Left renal pelvis (tissue), 4 donors: ENCODE measurements around the gene ARL4A. TPM values are rescaled to one million over a fixed set of nuclear protein-coding genes. Genes with fewer than 3 reads are reported as not detected.
"Not testable (repeated sequence)": the region's sequence is repeated elsewhere in the genome, so short reads cannot be mapped to it uniquely, and the experiment has no call there.

ENCODE experiments used
- DNase-seq, 4 donors: peaks; one replicate each; pipeline ENCODE4 v3.0.0-alpha.2; 2013; ENCODE audit warnings: low read depth in 4 of 4, low spot score in 3 of 4
- polyA plus RNA-seq, 4 donors: library from polyadenylated mRNA; unstranded; fragments of 120-200 nt; gene quantifications; one replicate each; pipeline ENCODE4 v1.2.1, GENCODE V29; 2013; ENCODE audit not compliant: insufficient read length in 4 of 4

The ARL4A gene
- polyA plus RNA-seq, result 10 to 100 TPM; 23.0 to 75.0 (median 35.4) TPM

- DNase-seq, result peak; percentile 96 to 97 (median 97)
Observed at GRCh38 chr7:12686891-12687717, at the start of gene ARL4A. Gene ARL4A, plus strand, starts transcription at chr7:12687633. Its CDS starts 622 bp downstream, at chr7:12688255.

DNA sequence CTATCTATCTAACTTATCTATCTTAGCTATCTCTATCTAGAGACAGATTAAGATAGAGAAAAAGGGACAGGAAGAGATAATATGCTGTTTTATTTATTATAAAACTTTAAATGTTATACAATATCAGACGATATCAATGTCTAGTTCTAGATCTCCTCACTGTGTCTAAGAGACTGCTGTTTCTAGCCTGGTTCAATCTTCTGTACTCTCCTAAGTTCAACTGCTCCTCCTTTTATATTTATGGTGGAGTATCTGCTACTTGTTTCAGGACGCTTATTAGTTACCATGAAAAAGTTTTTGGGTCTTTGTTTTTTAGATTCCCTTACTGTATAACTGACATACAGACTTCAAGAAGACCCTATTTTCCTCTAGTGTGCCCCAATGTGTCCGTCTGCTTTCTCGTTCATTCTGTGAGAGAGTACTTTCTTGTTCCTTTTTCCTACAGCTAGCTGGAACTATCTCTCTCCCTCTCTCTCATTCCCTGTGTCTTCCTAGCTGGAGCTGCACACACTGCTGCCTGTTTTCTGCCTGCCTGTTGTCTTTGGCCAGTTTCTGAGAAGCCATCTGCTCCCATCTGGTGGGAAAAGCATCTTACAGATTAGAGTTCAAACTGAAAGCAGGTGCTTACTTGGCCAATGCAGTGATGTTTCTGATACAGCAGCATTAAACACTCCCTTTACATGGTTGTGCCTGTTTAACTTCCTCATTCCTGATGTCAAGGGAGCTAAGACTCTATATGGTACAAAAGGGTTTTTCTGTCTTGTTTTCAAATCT, 49.4 kb upstream of the ARL4A start:
- no peak for DNase-seq

DNA sequence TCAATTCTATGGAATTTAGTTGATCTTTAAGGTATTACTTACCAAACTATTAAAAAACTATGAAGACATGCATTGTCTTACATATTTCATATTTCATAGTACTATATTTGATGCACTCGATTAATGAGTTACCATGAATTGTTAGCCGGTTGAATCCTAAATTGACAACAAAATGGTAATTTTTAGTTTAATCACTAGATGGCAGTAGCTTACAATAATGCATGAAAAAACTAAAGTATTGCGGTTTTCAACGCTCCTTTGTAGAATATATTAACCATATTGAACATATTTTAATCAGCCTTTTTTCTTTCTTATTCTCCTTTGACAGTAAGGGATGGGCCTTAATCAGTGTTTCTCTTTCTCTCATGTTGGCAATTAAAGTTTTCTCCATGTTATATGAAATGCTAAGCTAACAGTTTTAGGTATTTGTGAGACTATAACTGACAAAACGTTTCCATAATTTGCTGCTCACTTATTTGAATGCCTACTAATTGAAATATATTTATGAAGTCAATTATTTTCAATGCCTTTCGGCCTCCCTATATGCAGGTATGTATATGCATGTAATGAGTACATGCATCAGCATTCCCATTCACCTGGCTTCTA, 48.5 kb upstream of the ARL4A start:
- no peak for DNase-seq

GRCh38 chr7:12640299-12641096, 46.9 kb upstream of the ARL4A start:
- no peak for DNase-seq

DNA sequence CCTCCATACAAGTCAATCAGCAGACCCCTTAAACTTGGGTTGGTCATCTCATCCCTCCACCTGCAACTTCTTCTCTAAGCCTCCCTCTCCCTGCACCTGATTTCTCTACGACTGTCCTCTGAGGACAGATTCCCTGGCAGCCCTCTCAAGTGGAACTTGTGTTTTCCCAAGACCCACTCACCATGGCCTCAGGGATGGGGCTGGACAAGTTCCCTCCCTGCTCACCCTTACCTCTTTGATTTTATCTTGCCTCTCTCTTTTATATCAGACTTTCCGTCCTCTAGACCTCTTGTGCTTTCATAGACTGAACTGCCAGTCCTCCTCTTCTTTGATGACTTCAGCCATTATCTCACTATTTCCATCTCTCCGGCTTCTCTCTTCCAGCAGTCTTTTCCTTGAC, 46.2 kb upstream of the ARL4A start:
- no peak for DNase-seq

- DNase-seq, result no peak
Observed at GRCh38 chr7:12642508-12642907, 44.9 kb upstream of the ARL4A start.

DNA sequence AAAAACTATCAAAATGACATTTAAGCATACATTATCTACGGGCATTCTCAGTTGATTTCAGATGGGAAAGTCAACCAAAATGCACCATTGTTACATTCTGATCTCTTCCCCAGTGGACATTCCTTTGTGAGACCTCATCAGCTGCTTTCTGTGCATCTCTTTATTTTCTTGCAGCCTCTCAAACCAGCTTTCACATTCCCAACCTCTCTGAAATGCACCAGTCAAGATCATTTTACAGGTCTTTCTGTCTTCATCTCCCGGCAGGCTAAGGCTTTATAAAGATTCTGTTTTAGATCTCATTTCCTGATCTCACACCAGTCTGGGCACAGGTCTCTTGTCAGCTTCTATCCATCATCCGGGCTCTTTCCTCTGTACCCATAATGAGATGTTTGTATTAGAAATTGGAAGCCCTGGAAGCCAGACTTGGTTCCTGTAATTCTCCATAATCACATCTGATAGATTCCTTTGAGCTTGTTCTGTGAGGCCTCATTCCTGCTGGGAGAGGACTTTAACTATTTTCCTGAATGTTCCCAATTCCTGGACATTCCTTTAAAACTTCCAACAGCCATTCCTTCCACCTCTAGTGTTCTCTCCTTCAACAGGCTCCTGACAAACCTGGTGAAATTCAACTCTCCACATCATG, 44.3 kb upstream of the ARL4A start:
- no peak for DNase-seq

DNA sequence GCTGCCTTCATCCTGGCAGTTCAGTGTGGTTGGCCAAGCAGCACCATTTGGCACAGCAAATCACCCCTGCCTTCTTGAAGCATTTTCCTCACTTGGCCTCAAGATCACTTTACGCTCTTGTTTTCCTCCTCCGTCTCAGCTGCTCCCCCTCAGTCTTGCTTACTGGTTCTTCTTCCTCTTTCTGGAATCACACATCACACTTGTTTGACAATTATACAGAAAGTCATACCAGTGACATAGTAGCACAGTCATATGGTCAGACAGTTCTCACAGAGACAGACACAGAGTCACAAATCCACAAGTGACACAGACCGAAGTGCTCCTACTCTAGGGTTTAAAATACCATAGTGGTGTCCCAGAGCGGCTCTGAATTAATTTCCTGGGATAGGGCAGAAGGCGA, 43.8 kb upstream of the ARL4A start:
- no peak for DNase-seq

DNA sequence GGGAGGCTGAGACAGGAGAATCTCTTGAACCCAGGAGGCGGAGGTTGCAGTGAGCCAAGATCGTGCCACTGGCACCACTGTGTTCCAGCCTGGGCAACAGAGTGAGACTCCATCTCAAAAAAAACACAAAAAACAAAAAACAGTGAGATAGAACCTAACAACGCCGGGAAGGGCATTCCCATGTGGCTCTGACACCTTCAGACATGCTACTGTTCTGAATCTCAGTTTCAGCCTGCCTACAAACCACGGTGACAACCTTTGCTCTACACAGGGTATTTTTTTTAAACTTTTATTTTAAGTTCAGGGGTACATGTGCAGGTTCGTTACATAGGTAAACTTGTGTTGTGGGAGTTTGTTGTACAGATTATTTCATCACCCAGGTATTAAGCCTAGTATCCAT, 42.2 kb upstream of the ARL4A start:
- not testable (repeated sequence) for DNase-seq

- no peak for DNase-seq
Observed at GRCh38 chr7:12646139-12646538, 41.3 kb upstream of the ARL4A start.

DNA sequence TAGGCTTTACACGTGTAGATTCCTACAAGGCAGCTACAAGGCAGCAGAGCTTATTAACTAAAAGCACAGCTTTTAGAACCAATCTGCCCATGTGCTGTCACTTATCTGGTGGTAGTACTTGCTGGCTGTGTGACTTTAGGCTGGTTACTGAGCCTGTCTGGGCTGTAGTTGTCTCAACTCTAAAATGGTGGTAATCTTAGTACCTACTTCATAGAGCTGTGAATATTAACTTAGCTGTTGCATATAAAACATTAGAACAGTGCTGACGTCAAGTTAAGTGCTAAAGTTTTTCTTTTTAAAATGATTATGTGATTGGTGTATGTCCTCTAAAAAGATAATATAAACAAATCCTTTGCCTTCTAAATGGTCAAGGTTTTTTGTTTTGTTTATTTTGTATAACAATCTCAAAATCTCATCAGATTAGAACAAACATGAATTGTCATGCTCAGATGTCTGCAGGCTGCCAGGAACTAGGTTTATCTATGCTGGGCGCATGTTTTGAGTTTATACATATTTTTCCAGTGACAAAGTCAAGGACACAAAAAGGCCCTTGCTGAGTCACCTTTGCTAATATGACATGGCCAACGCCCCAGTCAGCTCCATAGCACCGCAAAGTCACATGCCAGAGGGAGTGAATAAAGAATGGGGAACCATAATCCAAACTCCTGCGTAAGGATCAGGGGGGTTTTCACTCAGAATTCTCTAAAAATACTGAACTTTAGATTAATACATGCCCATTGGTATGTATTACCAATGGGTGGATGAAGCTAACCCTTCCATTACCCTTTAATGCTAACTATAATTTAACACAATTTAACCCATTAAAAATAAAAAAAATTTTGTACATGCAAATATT, 39.8 kb upstream of the ARL4A start:
- DNase-seq, result no peak

- DNase-seq, result no peak
Observed at GRCh38 chr7:12648704-12649261, 38.6 kb upstream of the ARL4A start.

- DNase-seq, result no peak
Observed at GRCh38 chr7:12649348-12649747, 38.1 kb upstream of the ARL4A start.

DNA sequence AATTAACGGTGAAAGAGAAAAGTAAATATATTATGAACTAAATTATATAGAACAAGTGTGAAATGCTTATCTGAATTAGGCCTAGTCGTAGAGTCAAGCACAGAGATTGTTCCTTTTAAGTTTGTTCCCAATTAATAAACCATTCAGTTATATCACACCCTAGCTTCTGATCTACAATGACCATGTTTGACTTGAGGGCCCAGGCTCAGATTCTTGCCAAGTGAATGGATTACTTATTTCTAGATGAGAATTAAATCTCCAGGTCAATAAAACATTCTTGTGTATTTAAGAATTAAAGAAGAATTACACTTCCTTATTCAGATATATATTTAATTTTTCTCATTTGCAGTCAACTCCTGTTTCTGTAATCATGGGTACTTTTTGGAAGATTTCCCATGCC, 37.4 kb upstream of the ARL4A start:
- no peak for DNase-seq

- DNase-seq, result no peak
Observed at GRCh38 chr7:12653110-12653509, 34.3 kb upstream of the ARL4A start.

DNA sequence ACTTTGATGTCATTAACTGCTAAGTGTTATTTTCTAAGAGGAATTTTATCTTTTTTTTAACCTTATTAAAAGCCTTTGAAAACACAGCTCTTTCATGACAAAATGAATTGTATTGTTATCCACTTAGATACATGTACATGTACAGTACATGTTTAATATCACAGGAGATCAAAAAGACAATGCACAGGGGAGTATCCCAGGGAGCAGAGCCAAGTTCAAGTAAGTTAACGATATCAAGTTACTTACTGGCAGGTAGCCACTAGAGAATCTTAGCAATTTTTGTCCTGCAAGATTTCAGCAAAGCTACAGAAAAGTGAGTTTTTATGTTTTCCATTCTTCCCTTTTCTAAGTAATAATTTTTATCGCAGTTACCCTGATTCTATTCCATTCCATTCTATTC, 33.9 kb upstream of the ARL4A start:
- DNase-seq, result no peak

DNA sequence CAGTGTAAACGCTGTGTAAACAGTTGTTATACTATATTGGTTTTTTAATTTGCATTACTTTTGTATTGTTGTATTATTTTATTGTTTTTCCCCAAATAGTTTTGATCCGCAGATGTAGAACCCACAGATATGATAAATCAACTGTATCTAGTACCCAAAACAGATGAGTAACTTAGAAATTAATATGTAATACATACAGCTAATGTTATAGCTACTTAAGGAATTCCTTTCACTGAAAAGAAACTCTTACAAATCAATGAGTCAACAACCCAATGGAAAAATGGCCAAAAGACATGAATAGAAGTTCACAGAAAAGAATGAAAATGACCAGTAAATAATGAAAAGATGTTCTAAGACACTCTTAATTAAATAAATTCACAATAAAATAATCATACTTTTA, 32.3 kb upstream of the ARL4A start:
- no peak for DNase-seq

GRCh38 chr7:12660423-12660822, 27.0 kb upstream of the ARL4A start:
- not testable (repeated sequence) for DNase-seq

DNA sequence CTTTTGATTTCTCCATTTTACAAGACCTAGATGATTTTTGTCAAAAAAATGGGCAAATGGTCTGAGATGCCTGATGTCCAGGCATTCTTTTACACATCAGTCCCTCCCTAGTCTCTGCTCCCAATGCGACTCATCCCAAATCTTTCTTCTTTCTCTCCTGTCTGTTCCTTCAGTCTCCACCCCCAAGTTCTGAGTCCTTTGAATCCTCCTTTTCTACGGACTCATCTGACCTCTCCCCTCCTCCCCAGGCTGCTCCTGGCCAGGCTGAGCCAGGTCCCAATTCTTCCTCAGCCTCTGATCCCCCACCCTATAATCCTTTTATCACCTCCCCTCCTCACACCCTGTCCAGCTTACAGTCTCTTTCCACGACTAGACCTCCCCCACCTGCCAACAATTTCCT, 26.4 kb upstream of the ARL4A start:
- DNase-seq, result not testable (repeated sequence)
